OCI-LY3 (cell line): ENCODE measurements around the gene PELI2.

Experiments
- H2AFZ ChIP-seq: fragments of 200-600, 300-600 bp; shearing (Covaris generic); 2 replicates; pipeline ENCODE4 v1.6.0; 2014; ENCODE audit warnings: antibody characterized with exemption, low read depth, low read length
- H3K27ac ChIP-seq: fragments of 200-600, 300-600 bp; sonication (generic); 2 replicates; pipeline ENCODE4 v1.5.1; 2014; ENCODE audit warnings: mild to moderate bottlenecking, low read length, moderate library complexity, mixed read lengths
- H3K27me3 ChIP-seq: fragments of 200-600, 300-600 bp; sonication (generic); 2 replicates; pipeline ENCODE4 v1.6.1; 2014; ENCODE audit warnings: low read depth, low read length, mixed read lengths
- H3K36me3 ChIP-seq: fragments of 200-600, 300-600 bp; sonication (generic); replicated peaks from 2 replicates; pipeline ENCODE3; 2014; ENCODE audit warnings: low read depth, low read length, mixed read lengths
- H3K4me1 ChIP-seq: fragments of 300-600, 200-600 bp; sonication (generic); 2 replicates; pipeline ENCODE4 v1.6.1; 2014; ENCODE audit warnings: low read length, mixed read lengths
- H3K4me2 ChIP-seq: fragments of 200-600, 300-600 bp; sonication (generic); 2 replicates; pipeline ENCODE4 v1.6.1; 2014; ENCODE audit warnings: low read length, mixed read lengths
- H3K4me3 ChIP-seq: fragments of 300-600, 200-600 bp; sonication (generic); 2 replicates; pipeline ENCODE4 v1.5.1; 2014; ENCODE audit warnings: antibody characterized with exemption, mild to moderate bottlenecking, low read length, moderate library complexity
- H3K79me2 ChIP-seq: fragments of 300-600, 200-600 bp; shearing (Covaris generic); 2 replicates; pipeline ENCODE4 v1.6.1; 2014; ENCODE audit warnings: mild to moderate bottlenecking, low read length, mixed read lengths
- H3K9ac ChIP-seq: fragments of 300-600, 200-600 bp; shearing (Covaris generic); 2 replicates; pipeline ENCODE4 v1.6.0; 2014; ENCODE audit warnings: mild to moderate bottlenecking, low read length, moderate library complexity
- H3K9me3 ChIP-seq: fragments of 200-600, 300-600 bp; shearing (Covaris generic); 2 replicates; pipeline ENCODE4 v1.6.1; 2014; ENCODE audit warnings: low read length, mixed read lengths; ENCODE audit not compliant: insufficient read depth
- H4K20me1 ChIP-seq: fragments of 200-600, 300-600 bp; sonication (generic); 2 replicates; pipeline ENCODE4 v1.6.1; 2016; ENCODE audit warnings: low read length, mixed read lengths; ENCODE audit not compliant: insufficient read depth
- CTCF ChIP-seq: fragments of 200-600, 300-600 bp; sonication (generic); IDR thresholded peaks from 2 replicates; pipeline ENCODE4 v1.5.1; 2014; ENCODE audit warnings: antibody characterized with exemption, low read length, low read depth
- EZH2phosphoT487 ChIP-seq: fragments of 200-600 bp; shearing (Covaris generic); IDR thresholded peaks from 2 replicates; pipeline ENCODE4 v1.6.1; 2018; ENCODE audit warnings: antibody characterized with exemption, mixed run types, low read depth

Gene PELI2

DNA sequence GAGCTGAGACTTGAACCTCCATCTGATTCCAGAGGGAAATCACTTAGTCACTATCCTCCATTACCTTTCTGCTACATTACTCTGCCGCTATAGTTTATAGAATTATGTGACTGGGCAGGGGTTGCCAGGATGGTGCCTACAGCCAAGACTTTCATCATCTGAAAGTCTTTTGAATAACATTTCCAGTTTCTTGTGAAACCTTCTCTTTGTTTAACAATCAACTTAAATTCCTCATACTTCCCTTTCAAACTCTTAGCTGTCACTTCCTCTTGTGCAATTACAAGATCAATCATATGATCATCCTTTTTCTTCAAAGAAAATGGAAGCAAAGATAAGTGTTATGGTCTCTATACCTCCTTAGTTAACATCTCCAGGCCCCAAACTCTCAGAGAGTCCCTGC lies 25.4 kb upstream of the PELI2 start:
- no peaks in the 10 kb centered on the region for H3K36me3 ChIP-seq
- H2AFZ ChIP-seq, result no peak overlapping the region
- H3K4me2 ChIP-seq, result peak overlapping the region; percentile 21
- H3K4me1 ChIP-seq, result peaks cover 37% of the 10 kb centered on the region
- no peak for TF ChIP-seq CTCF
- no peak for TF ChIP-seq EZH2phosphoT487
- H4K20me1 ChIP-seq, result no peaks in the 10 kb centered on the region
- peaks cover 28% of the 10 kb centered on the region for H3K27me3 ChIP-seq
- no peak overlapping the region; the same call in 1 of the 2 replicates for H3K27ac ChIP-seq
- no peak overlapping the region for H3K9ac ChIP-seq
- H3K9me3 ChIP-seq, result no peaks in the 10 kb centered on the region
- no peaks in the 10 kb centered on the region for H3K79me2 ChIP-seq
- 0 out of 2 replicates have a peak overlapping the region, but pooled peaks have one; percentile 11 for H3K4me3 ChIP-seq

DNA sequence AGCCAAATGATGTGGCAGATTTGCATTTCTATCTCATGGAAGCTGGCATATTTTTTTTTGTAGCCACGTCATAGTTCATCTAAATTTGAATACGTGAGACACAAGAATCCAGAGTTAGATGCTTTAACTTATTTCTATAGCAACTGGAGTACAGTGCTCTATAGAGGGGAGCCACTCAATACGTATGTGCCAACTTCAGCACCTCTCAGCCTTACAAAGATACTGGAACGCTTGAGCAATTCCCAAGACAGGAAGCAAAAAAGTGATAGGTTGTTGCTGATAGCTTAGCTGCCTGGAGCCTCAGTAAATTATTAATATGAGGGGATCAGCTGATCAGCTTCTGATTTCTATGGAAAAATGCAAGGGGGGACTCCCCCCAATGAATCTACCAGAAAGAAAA lies 24.1 kb upstream of the PELI2 start:
- no peak overlapping the region for H3K27ac ChIP-seq
- H2AFZ ChIP-seq, result no peak overlapping the region

DNA sequence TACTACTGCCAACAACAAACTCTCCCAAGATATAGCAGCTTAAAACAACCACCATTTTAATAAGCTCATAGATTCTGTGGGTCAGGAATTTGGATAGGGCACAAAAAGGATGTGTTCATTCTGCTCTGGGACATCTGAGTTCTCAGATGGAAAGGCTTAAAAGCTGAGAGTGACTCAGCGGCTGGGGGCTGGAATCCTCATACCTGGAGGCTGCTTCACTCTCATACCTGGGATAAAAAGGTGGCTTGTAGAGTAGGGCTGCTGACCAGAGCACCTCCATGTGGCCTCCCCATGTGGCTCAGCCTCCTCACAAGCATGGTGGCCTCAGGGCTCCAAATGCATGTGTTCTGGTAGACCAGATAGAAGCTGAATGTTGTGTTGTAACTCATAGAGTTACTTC lies 20.2 kb upstream of the PELI2 start:
- TF ChIP-seq CTCF, result no peak
- TF ChIP-seq EZH2phosphoT487, result no peak
- Histone ChIP-seq H4K20me1 (no peaks in the 10 kb centered on the region), H3K4me3 (no peak overlapping the region), H3K79me2 (no peaks in the 10 kb centered on the region), H3K27ac (no peak overlapping the region), H3K27me3 (peaks cover 58% of the 10 kb centered on the region), H3K9ac (no peak overlapping the region), H3K4me1 (peaks cover 4% of the 10 kb centered on the region), H2AFZ (no peak overlapping the region), H3K9me3 (no peaks in the 10 kb centered on the region), H3K36me3 (no peaks in the 10 kb centered on the region), H3K4me2 (no peak overlapping the region)

More for the DNA sequence above, 24.1 kb upstream of the PELI2 start:
- peaks cover 24% of the 10 kb centered on the region for H3K4me1 ChIP-seq
- H3K79me2 ChIP-seq, result no peaks in the 10 kb centered on the region
- no peaks in the 10 kb centered on the region for H3K9me3 ChIP-seq
- H3K27me3 ChIP-seq, result peaks cover 34% of the 10 kb centered on the region
- H3K36me3 ChIP-seq, result no peaks in the 10 kb centered on the region
- H3K4me3 ChIP-seq, result no peak overlapping the region
- no peak overlapping the region for H3K9ac ChIP-seq
- no peak overlapping the region for H3K4me2 ChIP-seq
- no peak for TF ChIP-seq EZH2phosphoT487
- no peak for TF ChIP-seq CTCF
- H4K20me1 ChIP-seq, result no peaks in the 10 kb centered on the region

DNA sequence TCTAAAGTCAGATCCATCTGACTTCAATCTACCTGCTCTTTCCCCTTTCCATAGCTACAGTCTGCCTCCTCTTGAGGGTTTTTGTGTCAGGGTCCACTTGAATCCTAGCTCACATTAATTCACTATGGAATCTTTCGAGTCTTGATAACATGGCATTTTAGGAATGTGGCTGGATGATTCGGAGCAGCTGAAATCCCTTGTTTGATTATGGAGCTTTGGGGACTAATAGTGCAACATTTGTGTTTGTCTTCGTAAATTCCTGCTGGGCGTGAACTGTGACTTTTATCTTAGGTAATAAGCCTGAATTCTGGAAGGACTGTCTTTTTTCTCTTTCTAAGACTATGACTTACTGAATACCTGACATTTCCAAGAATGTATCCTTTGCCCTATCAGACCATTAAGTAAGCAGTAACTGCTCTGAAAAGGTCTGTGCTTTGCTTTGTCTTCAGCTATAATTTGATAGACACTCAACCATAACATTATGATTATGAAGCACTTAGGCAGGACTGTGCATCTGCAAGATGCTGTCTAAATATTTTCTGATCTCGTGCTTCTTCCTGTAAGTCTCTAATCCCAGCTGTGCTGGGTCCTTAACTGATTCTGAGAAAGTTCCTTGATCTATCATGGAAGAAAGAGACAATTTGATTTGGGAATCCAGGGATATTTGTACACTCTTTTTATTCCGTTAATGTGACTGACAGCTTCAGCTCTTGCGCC lies 19.0 kb upstream of the PELI2 start:
- Histone ChIP-seq H3K4me1 (no peaks in the 10 kb centered on the region), H3K79me2 (no peaks in the 10 kb centered on the region), H3K36me3 (no peaks in the 10 kb centered on the region), H3K9ac (no peak overlapping the region), H3K27me3 (peaks cover 58% of the 10 kb centered on the region), H3K4me2 (no peak overlapping the region), H3K27ac (no peak overlapping the region), H2AFZ (no peak overlapping the region), H3K9me3 (no peaks in the 10 kb centered on the region), H4K20me1 (no peaks in the 10 kb centered on the region), H3K4me3 (no peak overlapping the region)
- TF ChIP-seq EZH2phosphoT487 (no peak), CTCF (no peak)
